Mucosa of descending colon (tissue), 3 donors: ENCODE results near the gene ASPM. TPM values are rescaled to one million over a fixed set of nuclear protein-coding genes. Genes with fewer than 3 reads are reported as not detected.
"Not testable (repeated sequence)": the region's sequence is repeated elsewhere in the genome, so short reads cannot be mapped to it uniquely, and the experiment has no call there.

Experiments used
- ATAC-seq: fragments of 200-7000 bp; cut with Tn5 transposase; one replicate; pipeline ENCODE4 v1.9.1; 2020; ENCODE audit warnings: mild to moderate bottlenecking, moderate library complexity
- DNase-seq, 3 donors: peaks; one replicate each; pipeline ENCODE4 v3.0.0-alpha.2; 2020
- H3K36me3 ChIP-seq: fragments of 200-600 bp; one replicate; pipeline ENCODE4 v1.8.0; 2021; ENCODE audit warnings: low read depth, mild to moderate bottlenecking
- H3K4me1 ChIP-seq: fragments of 200-600 bp; one replicate; pipeline ENCODE4 v1.8.0; 2021; ENCODE audit warnings: low read depth, mild to moderate bottlenecking
- H3K4me3 ChIP-seq: fragments of 200-600 bp; one replicate; pipeline ENCODE4 v1.8.0; 2021; ENCODE audit warnings: mild to moderate bottlenecking
- H3K9me3 ChIP-seq: fragments of 200-600 bp; one replicate; pipeline ENCODE4 v1.8.0; 2021; ENCODE audit warnings: mild to moderate bottlenecking
- CTCF ChIP-seq: fragments of 200-600 bp; IDR thresholded peaks from one replicate; pipeline ENCODE4 v1.8.0; 2022; ENCODE audit warnings: antibody characterized with exemption, mild to moderate bottlenecking
- intact Hi-C, 2 donors: fragments of 100-400 bp; cut with DNase I in 1 of 2; cut with micrococcal nuclease in 1 of 2; formaldehyde crosslinking; loops; one replicate each; pipeline versions ENCODE4 v1.11.0 to v1.11.1; 2022; cut with DNase I, micrococcal nuclease
- total RNA-seq, 3 donors: library from RNA; stranded (reverse); fragmentation: NEBNext Ultra II Directional in 2 of 3; extraction: Animal tissue kit (Norgen Biotek cat#: 25700) in 2 of 3; gene quantifications; one replicate each; pipeline versions ENCODE4 v1.2.1 to v1.2.4, GENCODE V29; 2021 to 2023
- donor health status: DM: no; HTN: no; CAD: no; lungs with moderate emphysema.
- donor health status: DM: no; HTN: no; CAD: no.
- donor health status: DM: no; HTN: yes; CAD: no.

The ASPM gene
- total RNA-seq, 3 donors from 2014 or later, result 1.3 to 10.9 (median 3.1) TPM

GRCh38 chr1:197041486-197042353 lies 104.7 kb downstream of the ASPM start:
- intact Hi-C loops, result no loop called here
- DNase-seq, result no peak
- Histone ChIP-seq H3K36me3 (no peaks in the 10 kb centered on the region), H3K4me1 (no peaks in the 10 kb centered on the region), H3K9me3 (no peaks in the 10 kb centered on the region), H3K4me3 (no peak overlapping the region)
- no peak for ATAC-seq
- TF ChIP-seq CTCF, result no peak

GRCh38 chr1:197036861-197037260 lies 109.6 kb downstream of the ASPM start:
- no peaks in the 10 kb centered on the region for H3K4me1 ChIP-seq
- ATAC-seq, result no peak
- no peak for TF ChIP-seq CTCF
- no peak overlapping the region for H3K4me3 ChIP-seq
- no peaks in the 10 kb centered on the region for H3K36me3 ChIP-seq
- DNase-seq, result no peak
- intact Hi-C loops, result no loop called here
- no peaks in the 10 kb centered on the region for H3K9me3 ChIP-seq

GRCh38 chr1:197034631-197035339 lies 111.7 kb downstream of the ASPM start:
- H3K4me1 ChIP-seq, H3K9me3 ChIP-seq, ATAC-seq, H3K4me3 ChIP-seq, DNase-seq, H3K36me3 ChIP-seq, intact Hi-C loops: not testable (repeated sequence)

Other genes starting within 250 kb of the ASPM start
- not detected for gene CFHR2, start 202.9 kb downstream of the ASPM start, total RNA-seq
- gene CFHR5, start 169.1 kb downstream of the ASPM start, total RNA-seq, result not detected
- gene F13B, start 79.4 kb downstream of the ASPM start, total RNA-seq, result not detected
- 10 to 100 TPM in 1 of 3 donors, 1 to 10 TPM in 2; 8.4 to 14.1 (median 8.8) TPM for gene ZBTB41, start 54.6 kb upstream of the ASPM start, total RNA-seq
- under 1 TPM in 1 of 3 donors, not detected in 2; 0.51 TPM for gene CRB1, start 121.6 kb upstream of the ASPM start, total RNA-seq